Measurements from ENCODE around the gene KAT2A. TPM values are rescaled to one million over a fixed set of nuclear protein-coding genes. Genes with fewer than 3 reads are reported as not detected.

KAT2A gene
- 10 to 100 TPM; 46.2 to 54.8 TPM for total RNA-seq

- Mint-ChIP-seq H3K27me3 (no peaks in the 10 kb centered on the region), H3K36me3 (ENCODE audit: low read depth) (peaks cover 32% of the 10 kb centered on the region), H3K4me3 (peak within 1 kb of the TSS; percentile 70), H3K9me3 (ENCODE audit: low read depth) (no peaks in the 10 kb centered on the region), H3K4me1 (peaks cover 29% of the 10 kb centered on the region), H3K27ac (peak within 1 kb of the TSS; percentile 76)
- intact Hi-C loops (cut with DNase I, micrococcal nuclease): loop anchor here in 1 of 2 experiments (1.0 kb wide), 9 partner anchors 9 to 286 kb away; partner anchors contain the start of genes CNP, DHX58, DNAJC7 and KCNH4
- CTCF ChIA-PET: interaction anchor here (0.6 to 1.8 kb wide), 13 partner anchors 9 to 268 kb away, joined by 3 to 7 read pairs (median 4); partner anchors contain the start of genes DHX58, DNAJC7, KCNH4 and STAT3
- DNase-seq (peak; percentile 90), ATAC-seq (peak; percentile 93)
- POLR2A ChIA-PET: interaction anchor here (0.5 to 1.2 kb wide), 3 partner anchors 9 to 155 kb away, joined by 3 to 4 read pairs (median 3); partner anchors contain the start of genes CNP and DHX58
These were observed at the start of gene KAT2A for GRCh38 chr17:42120770-42121769. KAT2A (minus strand) TSS chr17:42121367; CDS start chr17:42121304, 63 bp downstream.

- ATAC-seq (no peak), DNase-seq (no peak)
- Mint-ChIP-seq H3K9me3 (ENCODE audit: low read depth) (no peaks in the 10 kb centered on the region), H3K36me3 (ENCODE audit: low read depth) (no peaks in the 10 kb centered on the region), H3K27ac (no peak overlapping the region), H3K4me1 (no peaks in the 10 kb centered on the region), H3K27me3 (no peaks in the 10 kb centered on the region), H3K4me3 (no peak overlapping the region)
- CTCF ChIA-PET: interaction anchor here (0.7 kb wide), 1 partner anchor 14 kb away, joined by 4 read pairs; no protein-coding TSS in a partner anchor
- intact Hi-C loops (cut with DNase I, micrococcal nuclease): no loop called here
- POLR2A ChIA-PET: no interaction called here
These were observed 48.2 kb upstream of the KAT2A start for GRCh38 chr17:42169351-42169750.

DNA sequence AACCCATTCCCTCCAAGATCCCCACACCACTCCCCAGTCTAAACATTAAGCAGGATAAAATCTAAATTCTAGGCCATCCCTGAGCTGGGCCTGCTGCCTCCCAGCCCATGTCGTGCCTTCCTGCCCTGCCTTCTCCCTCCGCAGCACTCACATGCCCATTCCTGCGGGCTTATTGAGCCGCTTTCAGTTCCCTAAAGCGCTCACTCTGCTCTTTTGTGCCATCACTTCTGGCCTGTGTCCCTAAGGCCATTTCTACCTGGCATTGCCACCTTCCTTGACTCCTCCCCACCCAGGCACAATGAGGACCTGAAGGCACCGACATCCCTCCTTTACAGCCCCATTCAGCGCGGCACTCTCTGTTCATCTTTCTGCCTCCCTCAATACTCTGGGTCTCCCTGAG lies 46.6 kb upstream of the KAT2A start:
- H3K27ac Mint-ChIP-seq: no peak overlapping the region
- POLR2A ChIA-PET: no interaction called here
- DNase-seq: no peak
- intact Hi-C loops (cut with DNase I, micrococcal nuclease): no loop called here
- no peaks in the 10 kb centered on the region for H3K4me1 Mint-ChIP-seq
- no peaks in the 10 kb centered on the region for H3K9me3 Mint-ChIP-seq (ENCODE audit: low read depth)
- no peak for ATAC-seq
- H3K4me3 Mint-ChIP-seq: no peak overlapping the region
- no peaks in the 10 kb centered on the region for H3K36me3 Mint-ChIP-seq (ENCODE audit: low read depth)
- H3K27me3 Mint-ChIP-seq: no peaks in the 10 kb centered on the region
- CTCF ChIA-PET: interaction anchor here (0.6 kb wide), 1 partner anchor 13 kb away, joined by 3 read pairs; the partner anchor contains the start of gene KCNH4

DNA sequence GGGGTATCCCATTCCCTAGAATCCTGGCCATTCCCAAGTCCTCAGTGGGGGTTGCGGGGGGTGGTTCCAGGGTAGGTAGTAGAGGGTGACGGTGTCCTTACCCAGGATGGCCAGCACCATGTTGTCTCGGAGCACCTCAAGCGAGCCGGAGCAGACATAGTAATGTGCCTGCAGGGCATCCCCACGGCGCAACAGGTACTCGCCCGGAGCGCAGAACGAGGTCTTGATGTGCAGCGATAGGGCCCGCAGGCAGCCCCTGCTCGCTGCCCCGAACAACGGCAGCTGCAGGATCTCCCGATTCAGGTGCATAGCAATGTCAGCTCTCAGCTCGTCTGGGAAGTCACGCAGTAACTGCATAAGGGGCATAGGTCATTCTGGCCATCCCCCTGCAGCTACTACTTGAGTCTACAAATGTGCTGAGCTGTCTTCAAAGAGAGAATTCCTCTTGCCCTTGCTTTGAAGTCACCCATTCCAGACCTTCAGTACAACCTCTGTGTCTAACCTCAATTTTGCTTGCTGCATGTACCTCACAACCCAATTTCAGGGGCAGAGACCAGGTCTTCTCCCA lies 45.1 kb upstream of the KAT2A start:
- no peak overlapping the region for H3K4me3 Mint-ChIP-seq
- no peak for ATAC-seq
- POLR2A ChIA-PET: no interaction called here
- H3K4me1 Mint-ChIP-seq: no peaks in the 10 kb centered on the region
- H3K36me3 Mint-ChIP-seq (ENCODE audit: low read depth): no peaks in the 10 kb centered on the region
- H3K27ac Mint-ChIP-seq: no peak overlapping the region
- H3K27me3 Mint-ChIP-seq: no peaks in the 10 kb centered on the region
- no peak for DNase-seq
- CTCF ChIA-PET: interaction anchor here (0.5 to 1.2 kb wide), 3 partner anchors 31 to 176 kb away, joined by 3 to 4 read pairs (median 3); no protein-coding TSS in a partner anchor
- intact Hi-C loops (cut with DNase I, micrococcal nuclease): no loop called here
- H3K9me3 Mint-ChIP-seq (ENCODE audit: low read depth): no peaks in the 10 kb centered on the region

- Mint-ChIP-seq H3K9me3 (ENCODE audit: low read depth) (no peaks in the 10 kb centered on the region), H3K4me1 (no peaks in the 10 kb centered on the region), H3K27me3 (no peaks in the 10 kb centered on the region), H3K27ac (no peak overlapping the region), H3K36me3 (ENCODE audit: low read depth) (no peaks in the 10 kb centered on the region), H3K4me3 (no peak overlapping the region)
- POLR2A ChIA-PET: no interaction called here
- CTCF ChIA-PET: interaction anchor here (0.5 to 1.2 kb wide), 4 partner anchors 31 to 207 kb away, joined by 3 to 4 read pairs (median 3); no protein-coding TSS in a partner anchor
- ATAC-seq (no peak), DNase-seq (no peak)
- intact Hi-C loops (cut with DNase I, micrococcal nuclease): no loop called here
These were observed 44.6 kb upstream of the KAT2A start for GRCh38 chr17:42165751-42166150.

GRCh38 chr17:42163696-42164407 lies 42.7 kb upstream of the KAT2A start:
- ChIA-PET POLR2A (no interaction called here), CTCF (interaction anchor here (0.6 to 1.4 kb wide), 4 partner anchors 11 to 347 kb away, joined by 3 to 4 read pairs (median 4); no protein-coding TSS in a partner anchor)
- intact Hi-C loops (cut with DNase I, micrococcal nuclease): no loop called here
- no peaks in the 10 kb centered on the region for H3K27me3 Mint-ChIP-seq
- no peak for ATAC-seq
- no peak overlapping the region for H3K4me3 Mint-ChIP-seq
- H3K36me3 Mint-ChIP-seq (ENCODE audit: low read depth): no peaks in the 10 kb centered on the region
- no peak overlapping the region for H3K27ac Mint-ChIP-seq
- DNase-seq: no peak
- no peaks in the 10 kb centered on the region for H3K4me1 Mint-ChIP-seq
- H3K9me3 Mint-ChIP-seq (ENCODE audit: low read depth): no peaks in the 10 kb centered on the region

GRCh38 chr17:42163113-42163512 lies 41.9 kb upstream of the KAT2A start:
- Mint-ChIP-seq H3K36me3 (ENCODE audit: low read depth) (no peaks in the 10 kb centered on the region), H3K4me1 (no peaks in the 10 kb centered on the region), H3K4me3 (no peak overlapping the region), H3K9me3 (ENCODE audit: low read depth) (no peaks in the 10 kb centered on the region), H3K27ac (no peak overlapping the region), H3K27me3 (no peaks in the 10 kb centered on the region)
- CTCF ChIA-PET: interaction anchor here (0.6 to 1.4 kb wide), 4 partner anchors 10 to 348 kb away, joined by 3 to 4 read pairs (median 4); no protein-coding TSS in a partner anchor
- ATAC-seq (peak; percentile 60), DNase-seq (peak; percentile 80)
- intact Hi-C loops (cut with DNase I, micrococcal nuclease): no loop called here
- POLR2A ChIA-PET: no interaction called here

DNA sequence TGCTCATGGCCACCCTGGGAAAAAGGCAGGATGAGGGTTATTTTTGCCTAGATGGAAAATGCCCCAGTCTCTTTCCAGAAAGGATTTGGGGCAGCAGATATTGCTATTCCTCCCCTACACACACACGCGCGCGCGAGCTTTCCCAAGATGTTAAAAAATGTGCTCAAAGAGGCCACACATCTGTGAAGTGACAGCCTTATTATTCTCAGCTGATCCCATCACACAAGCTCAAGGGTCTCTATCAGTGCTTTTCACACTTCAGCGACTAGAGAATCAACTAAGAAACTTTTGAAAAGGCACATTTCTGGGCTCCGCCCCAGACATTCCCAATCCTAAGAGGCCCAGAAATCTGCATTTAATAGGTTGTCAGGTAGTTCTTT lies 39.4 kb upstream of the KAT2A start:
- DNase-seq (no peak), ATAC-seq (no peak)
- Mint-ChIP-seq H3K27ac (no peak overlapping the region), H3K4me3 (no peak overlapping the region), H3K27me3 (no peaks in the 10 kb centered on the region), H3K36me3 (ENCODE audit: low read depth) (no peaks in the 10 kb centered on the region), H3K4me1 (peaks cover 5% of the 10 kb centered on the region), H3K9me3 (ENCODE audit: low read depth) (no peaks in the 10 kb centered on the region)
- CTCF ChIA-PET: interaction anchor here (0.6 kb wide), 1 partner anchor 24 kb away, joined by 3 read pairs; no protein-coding TSS in a partner anchor
- intact Hi-C loops (cut with DNase I, micrococcal nuclease): no loop called here
- POLR2A ChIA-PET: no interaction called here

DNA sequence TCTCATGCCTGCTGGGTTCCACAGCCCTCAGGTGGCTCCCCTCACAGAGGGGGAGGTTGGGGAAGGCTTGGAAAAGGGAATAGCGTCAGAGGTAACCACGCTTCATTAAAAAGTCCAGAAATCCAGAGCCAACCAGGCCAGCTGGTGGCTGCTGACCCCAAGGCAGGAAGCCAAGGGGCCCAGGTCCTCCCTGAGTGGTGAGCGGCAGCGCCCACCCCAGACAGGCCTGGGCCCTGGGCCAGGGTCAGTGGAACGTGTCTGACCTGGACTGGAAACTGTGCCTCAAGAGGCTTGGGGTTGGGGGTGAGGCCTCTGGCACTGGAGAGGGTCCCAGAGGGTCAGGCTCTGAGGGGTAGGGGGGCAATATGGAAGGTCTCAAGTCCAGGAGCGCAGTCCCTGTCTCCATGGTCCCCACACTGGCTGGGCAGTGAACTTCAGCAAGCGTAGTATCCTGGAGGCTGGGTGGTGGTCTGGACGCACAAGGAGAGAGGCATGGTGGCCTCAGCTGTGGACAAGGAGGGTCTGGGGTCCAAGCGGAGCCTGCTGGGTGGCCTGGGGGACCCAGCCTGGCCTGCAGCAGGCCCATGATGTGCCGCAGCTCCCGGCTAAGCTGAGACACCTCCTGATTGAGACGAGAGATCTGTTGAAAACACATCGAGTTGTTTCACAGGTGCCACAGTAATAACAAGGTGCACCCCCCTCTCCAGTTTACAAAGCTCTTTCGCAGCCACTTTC lies 38.8 kb upstream of the KAT2A start:
- POLR2A ChIA-PET: no interaction called here
- Mint-ChIP-seq H3K9me3 (ENCODE audit: low read depth) (no peaks in the 10 kb centered on the region), H3K36me3 (ENCODE audit: low read depth) (no peaks in the 10 kb centered on the region), H3K27me3 (no peaks in the 10 kb centered on the region), H3K27ac (no peak overlapping the region), H3K4me1 (peaks cover 7% of the 10 kb centered on the region), H3K4me3 (no peak overlapping the region)
- CTCF ChIA-PET: interaction anchor here (0.6 kb wide), 1 partner anchor 23 kb away, joined by 3 read pairs; no protein-coding TSS in a partner anchor
- intact Hi-C loops (cut with DNase I, micrococcal nuclease): no loop called here
- DNase-seq (no peak), ATAC-seq (no peak)

GRCh38 chr17:42155614-42156045 lies 34.5 kb upstream of the KAT2A start:
- Mint-ChIP-seq H3K27me3 (no peaks in the 10 kb centered on the region), H3K4me1 (peaks cover 31% of the 10 kb centered on the region), H3K4me3 (peak overlapping the region; percentile 97), H3K9me3 (ENCODE audit: low read depth) (no peaks in the 10 kb centered on the region), H3K27ac (peak overlapping the region; percentile 62), H3K36me3 (ENCODE audit: low read depth) (peaks cover 5% of the 10 kb centered on the region)
- ATAC-seq (no peak), DNase-seq (no peak)
- ChIA-PET CTCF (interaction anchor here (0.7 to 0.9 kb wide), 2 partner anchors 140 to 251 kb away, joined by 3 read pairs; no protein-coding TSS in a partner anchor), POLR2A (no interaction called here)
- intact Hi-C loops (cut with DNase I, micrococcal nuclease): loop anchor here (1.0 to 2.0 kb wide), 12 partner anchors 26 to 381 kb away; partner anchors contain the start of genes DHX58 (in 2 of the 2), CNP (in 1 of the 2), DNAJC7 (in 1 of the 2) and GHDC (in 1 of the 2)

Data from activated CD4-positive, alpha-beta T cell treated with anti-CD3 and anti-CD28 coated beads for 36 hours (primary cell).